HG02852 (cell line): ENCODE measurements around the gene BTNL9.
"Not testable (repeated sequence)": the region's sequence is repeated elsewhere in the genome, so short reads cannot be mapped to it uniquely, and the experiment has no call there.

Source experiments
- ATAC-seq: cut with Tn5 transposase; IDR thresholded peaks from one replicate; pipeline ENCODE4 v1.9.1; 2021; ENCODE audit warnings: mild to moderate bottlenecking, moderate library complexity; ENCODE audit not compliant: unreplicated experiment

The BTNL9 gene

DNA sequence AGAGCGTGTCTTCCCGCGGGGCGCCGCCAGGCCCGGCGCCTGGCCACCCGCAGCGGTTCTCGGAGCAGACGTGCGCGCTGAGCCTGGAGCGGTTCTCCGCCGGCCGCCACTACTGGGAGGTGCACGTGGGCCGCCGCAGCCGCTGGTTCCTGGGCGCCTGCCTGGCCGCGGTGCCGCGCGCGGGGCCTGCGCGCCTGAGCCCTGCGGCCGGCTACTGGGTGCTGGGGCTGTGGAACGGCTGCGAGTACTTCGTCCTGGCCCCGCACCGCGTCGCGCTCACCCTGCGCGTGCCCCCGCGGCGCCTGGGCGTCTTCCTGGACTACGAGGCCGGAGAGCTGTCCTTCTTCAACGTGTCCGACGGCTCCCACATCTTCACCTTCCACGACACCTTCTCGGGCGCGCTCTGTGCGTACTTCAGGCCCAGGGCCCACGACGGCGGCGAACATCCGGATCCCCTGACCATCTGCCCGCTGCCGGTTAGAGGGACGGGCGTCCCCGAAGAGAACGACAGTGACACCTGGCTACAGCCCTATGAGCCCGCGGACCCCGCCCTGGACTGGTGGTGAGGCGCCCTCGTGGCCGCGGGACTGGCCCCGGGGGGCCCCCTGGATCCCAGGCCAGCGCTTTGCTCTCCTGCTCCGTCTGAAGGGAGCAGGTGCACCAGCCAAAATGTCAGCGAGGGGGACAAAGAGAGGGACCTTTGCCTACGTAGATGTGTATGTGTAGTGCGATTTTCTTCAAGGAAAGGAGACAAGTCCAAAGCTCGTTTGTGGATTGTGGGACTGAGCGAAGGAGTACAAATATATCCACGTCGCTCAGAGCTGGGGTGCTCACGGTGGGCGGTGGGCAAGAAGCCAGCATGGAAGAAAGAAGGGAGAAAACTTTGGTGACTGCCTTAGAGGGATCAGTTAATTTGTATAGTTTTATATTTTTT lies 19.5 kb downstream of the BTNL9 start:
- no peak for ATAC-seq

DNA sequence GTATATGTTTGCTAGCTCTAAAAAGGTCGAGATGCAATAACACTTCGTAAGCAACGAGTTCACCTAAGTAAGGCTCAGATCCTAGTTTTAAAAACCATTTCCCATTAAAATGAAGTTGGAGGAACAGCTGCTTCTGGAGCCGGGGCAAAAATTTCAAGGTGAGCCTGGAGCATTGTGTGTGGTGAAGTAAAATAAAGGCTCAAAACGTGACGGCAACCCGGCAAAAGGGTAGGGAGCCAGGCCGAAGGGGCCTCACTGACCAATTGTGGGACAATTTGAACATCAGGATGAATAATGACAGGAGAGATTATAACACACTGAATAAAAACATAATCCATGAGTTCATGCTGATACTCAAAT lies 20.1 kb downstream of the BTNL9 start:
- no peak for ATAC-seq

DNA sequence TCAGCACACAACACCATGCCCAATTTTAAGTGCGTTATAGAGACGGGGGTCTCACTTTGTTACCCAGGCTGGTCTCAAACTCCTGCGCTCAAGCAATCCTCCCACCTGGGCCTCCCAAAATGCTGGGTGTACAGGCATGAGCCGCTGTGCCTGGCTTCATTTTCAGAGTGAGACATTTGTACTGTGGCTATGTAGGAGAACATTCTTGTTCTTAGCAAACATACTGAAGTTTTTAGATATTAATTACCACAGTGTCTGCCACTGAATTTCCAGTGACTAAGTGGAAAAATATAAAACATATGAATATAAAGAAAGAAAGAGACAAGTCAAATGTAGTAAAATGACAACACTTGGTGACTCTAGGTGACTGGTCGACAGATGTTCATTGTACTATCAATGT lies 20.9 kb downstream of the BTNL9 start:
- ATAC-seq: no peak

GRCh38 chr5:181061645-181062044 lies 21.6 kb downstream of the BTNL9 start:
- no peak for ATAC-seq

DNA sequence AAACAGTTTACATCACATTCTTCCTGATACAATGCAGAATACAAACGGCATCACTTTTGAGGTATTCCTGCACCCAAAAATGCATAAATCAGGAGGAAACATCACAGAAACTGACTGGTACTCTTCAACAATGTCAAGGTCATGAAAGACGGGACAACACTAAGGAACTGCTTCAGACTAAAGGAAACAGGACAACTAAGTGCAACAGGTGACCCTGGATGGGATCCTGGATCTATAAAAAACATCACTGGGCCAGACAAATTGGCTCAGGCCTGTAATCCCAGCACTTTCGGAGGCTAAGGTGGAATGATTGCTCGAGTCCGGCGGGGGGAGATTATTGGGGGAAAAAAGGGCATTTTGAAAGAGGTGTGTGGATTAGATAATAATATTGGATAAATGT lies 22.6 kb downstream of the BTNL9 start:
- no peak for ATAC-seq

GRCh38 chr5:181063514-181063913 lies 23.4 kb downstream of the BTNL9 start:
- no peak for ATAC-seq

GRCh38 chr5:181064987-181065386 lies 24.9 kb downstream of the BTNL9 start:
- ATAC-seq: no peak

DNA sequence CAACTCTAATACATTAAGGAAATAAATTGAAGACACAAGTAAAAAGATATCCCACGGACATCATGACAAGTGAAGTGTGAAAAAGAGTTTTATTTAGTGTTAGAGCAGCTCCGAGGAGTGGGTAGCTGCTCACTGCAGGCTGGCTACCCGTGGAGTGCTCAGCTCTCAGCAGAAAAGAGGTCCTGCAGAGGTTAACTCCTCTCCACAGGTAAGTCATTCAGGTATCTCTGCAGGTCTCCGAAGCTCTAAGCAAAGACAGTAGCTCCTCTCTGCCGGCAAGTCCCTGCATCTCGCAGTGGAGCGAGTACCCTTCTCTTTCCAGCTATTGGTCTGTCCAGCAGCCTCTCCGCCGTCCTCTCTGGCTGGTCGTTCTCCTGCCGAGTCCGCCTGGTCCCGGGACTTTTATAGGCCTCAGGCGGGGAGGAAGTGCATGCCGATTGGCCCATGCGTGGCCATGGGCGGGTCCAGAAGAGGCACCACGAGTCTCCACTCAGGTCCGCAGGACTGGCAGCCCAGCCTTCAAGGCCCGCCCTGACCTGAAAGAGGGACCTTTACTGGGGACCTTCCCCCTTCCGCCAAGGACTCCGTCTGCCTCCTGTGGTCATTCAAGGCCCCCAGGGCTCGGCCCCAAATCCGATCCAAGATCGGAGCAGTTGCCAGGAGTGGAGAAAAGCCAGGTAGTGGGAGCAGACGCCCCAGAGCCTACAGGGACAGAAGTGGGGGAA lies 29.9 kb downstream of the BTNL9 start:
- ATAC-seq: no peak

GRCh38 chr5:181070523-181070922 lies 30.5 kb downstream of the BTNL9 start:
- ATAC-seq: no peak

DNA sequence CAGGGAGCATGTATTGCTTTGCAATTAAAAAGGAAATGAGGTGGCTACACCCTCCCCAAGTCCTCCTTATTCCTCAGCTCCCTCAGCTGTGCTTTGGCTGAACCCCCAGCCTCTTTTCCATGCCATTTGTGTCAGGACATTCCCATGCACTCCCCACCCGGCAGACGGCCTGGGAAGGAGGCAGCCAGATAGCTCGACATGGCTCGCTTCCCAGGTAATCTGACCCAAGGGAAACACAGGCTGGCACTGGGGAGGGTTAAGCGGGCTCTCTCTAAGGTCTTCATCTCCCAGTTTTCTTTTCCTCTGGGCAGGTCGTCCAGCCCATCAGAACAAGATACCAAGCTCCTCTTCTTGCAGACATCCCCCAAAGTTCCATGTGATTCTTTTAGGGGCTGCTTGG lies 31.2 kb downstream of the BTNL9 start:
- ATAC-seq: no peak

DNA sequence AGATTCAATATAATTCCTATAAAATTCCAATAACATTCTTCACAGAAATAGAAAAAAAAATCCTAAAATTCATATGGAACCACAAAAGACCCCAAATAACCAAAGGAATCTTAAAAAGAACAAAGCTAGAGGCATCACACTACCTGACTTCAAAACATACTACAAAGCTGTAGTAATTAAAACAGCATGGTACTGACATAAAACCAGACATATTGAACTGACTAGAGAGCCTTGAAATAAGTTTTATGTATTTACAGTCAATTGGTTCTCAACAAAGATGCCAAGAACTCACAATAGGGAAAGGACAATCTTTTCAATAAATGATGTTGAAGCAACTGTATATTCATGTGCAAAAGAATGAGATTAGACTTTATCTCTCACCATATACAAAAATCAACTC lies 36.9 kb downstream of the BTNL9 start:
- ATAC-seq: no peak

DNA sequence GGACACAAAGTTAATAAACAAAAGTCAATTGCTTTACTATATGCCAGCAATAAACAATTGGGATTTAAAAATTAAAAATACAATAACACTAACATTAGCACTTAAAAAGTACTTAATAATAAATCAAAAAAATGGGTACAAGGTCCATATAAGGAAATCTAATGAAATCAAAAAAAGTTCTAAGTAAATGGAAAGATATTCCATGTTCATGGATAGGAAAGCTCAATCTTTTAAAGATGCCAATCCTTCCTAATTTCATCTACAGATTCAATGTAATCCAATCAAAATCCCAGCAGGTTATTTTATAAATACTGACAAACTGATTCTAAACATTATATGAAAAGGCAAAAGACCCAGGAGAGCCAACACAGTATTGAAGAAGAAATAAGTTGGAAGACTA lies 41.9 kb downstream of the BTNL9 start:
- ATAC-seq: no peak

GRCh38 chr5:181084621-181085195 lies 44.6 kb downstream of the BTNL9 start:
- no peak for ATAC-seq

DNA sequence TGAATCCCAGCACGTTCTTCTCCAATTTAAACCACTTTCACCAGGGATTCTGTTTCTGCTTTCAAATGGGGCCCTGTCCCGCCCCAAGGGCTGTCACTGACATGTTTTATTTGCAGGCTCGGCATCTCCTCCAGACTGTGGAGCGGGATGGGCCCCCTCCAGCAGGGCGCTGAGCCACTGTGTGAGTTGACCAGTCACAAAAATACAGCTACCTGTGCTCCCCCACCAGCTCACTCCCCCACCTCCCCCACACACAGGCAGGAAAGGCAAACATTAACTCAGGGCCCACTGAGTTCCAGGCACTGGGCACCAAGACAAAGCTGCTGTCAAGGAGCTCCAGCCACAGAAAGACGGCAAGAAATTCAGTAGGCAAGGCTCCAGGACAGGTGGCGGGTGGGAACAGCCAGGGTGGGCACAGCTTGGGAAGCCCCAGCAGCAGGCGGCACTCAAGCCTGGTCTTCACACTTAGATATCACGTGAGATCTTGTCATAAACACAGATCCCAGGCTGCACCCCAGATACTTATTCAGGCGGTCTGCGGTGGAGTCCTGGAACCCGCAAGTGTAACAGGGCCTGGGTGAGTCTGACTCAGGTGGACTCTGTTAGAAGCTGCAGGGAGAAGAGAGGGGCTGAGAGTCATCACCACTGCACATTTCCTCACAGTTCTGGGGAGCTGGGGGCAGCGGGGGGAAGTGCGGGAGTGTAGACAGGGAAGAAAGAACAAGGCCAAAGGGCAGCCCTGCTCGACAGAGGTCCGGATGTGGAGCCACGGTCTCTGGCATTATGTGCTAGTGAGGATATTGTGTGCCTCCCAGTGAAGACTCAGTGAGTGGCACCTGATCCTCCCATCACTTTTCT lies 46.2 kb downstream of the BTNL9 start:
- no peak for ATAC-seq

DNA sequence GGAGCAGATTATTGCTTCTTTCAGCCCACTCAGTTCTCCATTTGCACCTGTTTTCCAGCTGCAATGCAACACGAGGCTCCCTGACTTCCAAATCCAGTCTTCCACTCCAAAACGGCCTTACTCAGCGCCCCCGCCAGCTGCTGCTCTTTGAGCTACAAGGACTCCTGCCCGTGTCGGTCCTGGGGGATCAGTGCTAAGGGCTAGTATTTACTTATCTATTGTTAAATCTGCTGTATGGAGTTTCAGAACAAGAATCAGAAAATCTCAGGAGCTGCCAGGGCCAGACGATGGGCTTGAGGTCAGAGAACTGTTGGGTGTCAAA lies 46.8 kb downstream of the BTNL9 start:
- ATAC-seq: no peak

GRCh38 chr5:181087309-181087708 lies 47.2 kb downstream of the BTNL9 start:
- ATAC-seq: no peak

DNA sequence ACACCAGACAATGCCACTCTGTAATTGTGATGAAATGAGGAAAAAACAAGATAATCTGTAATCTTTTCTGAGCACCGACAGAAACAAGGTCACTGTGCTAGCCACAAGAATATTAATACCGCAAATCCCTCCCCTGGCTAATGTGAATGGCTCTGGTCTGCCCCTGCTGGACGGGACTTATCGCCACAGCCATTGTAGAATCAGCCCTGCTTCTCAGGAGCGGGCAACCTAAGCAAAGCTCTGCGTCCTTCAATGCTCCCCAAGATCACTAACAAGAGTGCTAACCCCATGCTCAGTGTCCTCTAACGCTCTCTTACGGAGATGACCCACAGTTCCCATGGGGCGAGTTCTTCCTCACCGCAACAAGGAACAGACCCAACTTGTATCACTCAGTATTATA lies 48.2 kb downstream of the BTNL9 start:
- ATAC-seq: no peak

GRCh38 chr5:181092428-181092827 lies 52.4 kb downstream of the BTNL9 start:
- no peak for ATAC-seq

GRCh38 chr5:181095162-181095561 lies 55.1 kb downstream of the BTNL9 start:
- not testable (repeated sequence) for ATAC-seq

DNA sequence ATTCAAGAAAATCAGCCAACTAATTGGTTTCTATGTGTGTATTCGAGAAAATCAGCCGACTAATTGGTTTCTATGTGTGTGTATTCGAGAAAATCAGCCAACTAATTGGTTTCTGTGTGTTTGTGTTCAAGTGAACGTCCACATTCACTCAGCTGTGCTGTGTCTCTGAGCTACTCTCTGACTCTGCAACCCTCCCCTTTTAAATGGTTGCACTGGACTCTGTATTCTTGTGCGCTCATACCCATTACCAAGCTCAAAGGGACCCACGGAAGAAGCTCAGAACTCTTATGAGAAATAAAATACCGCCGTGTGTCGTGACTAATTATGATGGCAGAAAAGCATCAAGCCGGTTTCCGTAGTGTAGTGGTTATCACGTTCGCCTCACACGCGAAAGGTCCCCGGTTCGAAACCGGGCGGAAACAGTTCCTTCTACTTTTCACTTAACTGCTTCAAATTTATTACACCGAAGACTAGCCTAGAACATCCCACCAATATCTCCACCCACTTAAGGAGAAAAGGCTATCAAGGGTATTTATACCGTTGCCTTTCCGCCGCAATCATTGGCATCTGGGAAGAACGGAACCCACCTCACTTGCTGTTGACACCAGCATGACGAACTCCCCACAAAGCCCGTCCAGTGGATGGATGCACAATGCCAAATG lies 56.8 kb downstream of the BTNL9 start:
- not testable (repeated sequence) for ATAC-seq

DNA sequence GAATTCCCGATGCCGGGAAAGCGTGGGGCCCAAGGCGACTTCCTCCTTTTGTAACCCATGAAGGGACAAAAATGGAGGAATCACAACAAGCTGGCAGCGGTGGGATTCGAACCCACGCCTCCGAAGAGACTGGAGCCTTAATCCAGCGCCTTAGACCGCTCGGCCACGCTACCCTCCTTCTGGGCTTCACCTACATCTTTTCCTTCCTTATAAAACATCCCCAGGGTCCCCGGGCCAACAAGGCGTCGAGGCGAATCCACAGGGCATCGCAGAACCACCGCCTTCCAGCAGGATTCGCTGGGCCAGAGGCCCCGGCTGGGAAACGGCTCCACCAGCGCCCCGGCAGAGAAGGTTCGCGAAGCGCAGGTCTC lies 57.3 kb downstream of the BTNL9 start:
- not testable (repeated sequence) for ATAC-seq
